Measurements from ENCODE around the gene NFYB. TPM values are rescaled to one million over a fixed set of nuclear protein-coding genes. Genes with fewer than 3 reads are reported as not detected.
"Not testable (repeated sequence)": the region's sequence is repeated elsewhere in the genome, so short reads cannot be mapped to it uniquely, and the experiment has no call there.

NFYB gene
- total RNA-seq, 2 experiments from 2014 or later: 23.6 to 24.5 TPM

- Mint-ChIP-seq H3K27me3 (no peaks in the 10 kb centered on the region), H3K4me3 (no peak overlapping the region), H3K9me3 (no peaks in the 10 kb centered on the region), H3K27ac (no peak overlapping the region), H3K4me1 (ENCODE audit: low read depth) (peaks cover 3% of the 10 kb centered on the region), H3K36me3 (no peaks in the 10 kb centered on the region)
- no peak for DNase-seq
- CTCF ChIA-PET: no interaction called here
- POLR2A ChIA-PET: no interaction called here
- intact Hi-C loops (cut with micrococcal nuclease): no loop called here
These were observed 34.5 kb upstream of the NFYB start for GRCh38 chr12:104172570-104172947.

GRCh38 chr12:104171785-104172569 is 34.0 kb upstream of the NFYB start:
- POLR2A ChIA-PET: no interaction called here
- no peak for DNase-seq
- Mint-ChIP-seq H3K27me3 (no peaks in the 10 kb centered on the region), H3K9me3 (no peaks in the 10 kb centered on the region), H3K4me3 (no peak overlapping the region), H3K36me3 (no peaks in the 10 kb centered on the region), H3K4me1 (ENCODE audit: low read depth) (no peaks in the 10 kb centered on the region), H3K27ac (no peak overlapping the region)
- CTCF ChIA-PET: no interaction called here
- intact Hi-C loops (cut with micrococcal nuclease): no loop called here

GRCh38 chr12:104168596-104168995 is 30.6 kb upstream of the NFYB start:
- POLR2A ChIA-PET: no interaction called here
- no peaks in the 10 kb centered on the region for H3K9me3 Mint-ChIP-seq
- H3K27ac Mint-ChIP-seq: no peak overlapping the region
- H3K27me3 Mint-ChIP-seq: no peaks in the 10 kb centered on the region
- CTCF ChIA-PET: no interaction called here
- intact Hi-C loops (cut with micrococcal nuclease): no loop called here
- H3K36me3 Mint-ChIP-seq: no peaks in the 10 kb centered on the region
- no peak for DNase-seq
- H3K4me1 Mint-ChIP-seq (ENCODE audit: low read depth): no peaks in the 10 kb centered on the region
- no peak overlapping the region for H3K4me3 Mint-ChIP-seq

- intact Hi-C loops (cut with micrococcal nuclease): no loop called here
- Mint-ChIP-seq H3K27ac (no peak overlapping the region), H3K4me1 (ENCODE audit: low read depth) (no peaks in the 10 kb centered on the region), H3K36me3 (no peaks in the 10 kb centered on the region), H3K4me3 (no peak overlapping the region), H3K27me3 (no peaks in the 10 kb centered on the region), H3K9me3 (no peaks in the 10 kb centered on the region)
- no peak for DNase-seq
- ChIA-PET CTCF (no interaction called here), POLR2A (no interaction called here)
These were observed 29.8 kb upstream of the NFYB start for GRCh38 chr12:104167519-104168458.

- Mint-ChIP-seq H3K36me3 (no peaks in the 10 kb centered on the region), H3K4me1 (ENCODE audit: low read depth) (no peaks in the 10 kb centered on the region), H3K27ac (no peak overlapping the region), H3K27me3 (no peaks in the 10 kb centered on the region), H3K9me3 (no peaks in the 10 kb centered on the region), H3K4me3 (no peak overlapping the region)
- intact Hi-C loops (cut with micrococcal nuclease): no loop called here
- ChIA-PET CTCF (no interaction called here), POLR2A (no interaction called here)
- DNase-seq: no peak
These were observed 28.5 kb upstream of the NFYB start for GRCh38 chr12:104166465-104166864.

- POLR2A ChIA-PET: no interaction called here
- no peaks in the 10 kb centered on the region for H3K4me1 Mint-ChIP-seq (ENCODE audit: low read depth)
- DNase-seq: no peak
- no peaks in the 10 kb centered on the region for H3K27me3 Mint-ChIP-seq
- no peak overlapping the region for H3K27ac Mint-ChIP-seq
- H3K9me3 Mint-ChIP-seq: no peaks in the 10 kb centered on the region
- H3K36me3 Mint-ChIP-seq: no peaks in the 10 kb centered on the region
- H3K4me3 Mint-ChIP-seq: no peak overlapping the region
- CTCF ChIA-PET: interaction anchor here (0.6 kb wide), 1 partner anchor 1214 kb away, joined by 3 read pairs; no protein-coding TSS in a partner anchor
- intact Hi-C loops (cut with micrococcal nuclease): no loop called here
These were observed 27.8 kb upstream of the NFYB start for GRCh38 chr12:104165801-104166200.

GRCh38 chr12:104164634-104165033 is 26.6 kb upstream of the NFYB start:
- intact Hi-C loops (cut with micrococcal nuclease): no loop called here
- no peak overlapping the region for H3K27ac Mint-ChIP-seq
- no peaks in the 10 kb centered on the region for H3K36me3 Mint-ChIP-seq
- no peaks in the 10 kb centered on the region for H3K9me3 Mint-ChIP-seq
- H3K4me3 Mint-ChIP-seq: no peak overlapping the region
- ChIA-PET CTCF (no interaction called here), POLR2A (no interaction called here)
- no peak for DNase-seq
- no peaks in the 10 kb centered on the region for H3K27me3 Mint-ChIP-seq
- no peaks in the 10 kb centered on the region for H3K4me1 Mint-ChIP-seq (ENCODE audit: low read depth)

- POLR2A ChIA-PET: no interaction called here
- Mint-ChIP-seq H3K4me1 (ENCODE audit: low read depth) (no peaks in the 10 kb centered on the region), H3K27me3 (no peaks in the 10 kb centered on the region), H3K9me3 (no peaks in the 10 kb centered on the region), H3K27ac (no peak overlapping the region), H3K4me3 (no peak overlapping the region), H3K36me3 (no peaks in the 10 kb centered on the region)
- intact Hi-C loops (cut with micrococcal nuclease): no loop called here
- CTCF ChIA-PET: no interaction called here
- no peak for DNase-seq
These were observed 25.6 kb upstream of the NFYB start for GRCh38 chr12:104163631-104164030.

- H3K27me3 Mint-ChIP-seq; H3K4me1 Mint-ChIP-seq (ENCODE audit: low read depth); H3K9me3 Mint-ChIP-seq; intact Hi-C loops (cut with micrococcal nuclease); H3K4me3 Mint-ChIP-seq; DNase-seq; H3K27ac Mint-ChIP-seq; CTCF ChIA-PET; POLR2A ChIA-PET; H3K36me3 Mint-ChIP-seq: not testable (repeated sequence)
These were observed 25.0 kb upstream of the NFYB start for GRCh38 chr12:104163028-104163427.

GRCh38 chr12:104155711-104156555 is 17.9 kb upstream of the NFYB start:
- Mint-ChIP-seq H3K4me3 (no peak overlapping the region), H3K27me3 (no peaks in the 10 kb centered on the region), H3K27ac (no peak overlapping the region), H3K9me3 (no peaks in the 10 kb centered on the region), H3K36me3 (no peaks in the 10 kb centered on the region), H3K4me1 (ENCODE audit: low read depth) (peaks cover 9% of the 10 kb centered on the region)
- CTCF ChIA-PET: no interaction called here
- no peak for DNase-seq
- POLR2A ChIA-PET: no interaction called here
- intact Hi-C loops (cut with micrococcal nuclease): no loop called here

GRCh38 chr12:104154806-104155205 is 16.8 kb upstream of the NFYB start:
- POLR2A ChIA-PET: no interaction called here

GRCh38 chr12:104154286-104154685 is 16.3 kb upstream of the NFYB start:
- H3K4me3 Mint-ChIP-seq: no peak overlapping the region
- intact Hi-C loops (cut with micrococcal nuclease): no loop called here
- peaks cover 9% of the 10 kb centered on the region for H3K4me1 Mint-ChIP-seq (ENCODE audit: low read depth)
- no peaks in the 10 kb centered on the region for H3K36me3 Mint-ChIP-seq
- no peaks in the 10 kb centered on the region for H3K27me3 Mint-ChIP-seq
- no peak overlapping the region for H3K27ac Mint-ChIP-seq
- CTCF ChIA-PET: no interaction called here
- POLR2A ChIA-PET: no interaction called here
- H3K9me3 Mint-ChIP-seq: no peaks in the 10 kb centered on the region
- DNase-seq: no peak

More at GRCh38 chr12:104154806-104155205, 16.8 kb upstream of the NFYB start:
- peaks cover 9% of the 10 kb centered on the region for H3K4me1 Mint-ChIP-seq (ENCODE audit: low read depth)
- no peak for DNase-seq
- no peaks in the 10 kb centered on the region for H3K27me3 Mint-ChIP-seq
- no peaks in the 10 kb centered on the region for H3K36me3 Mint-ChIP-seq
- H3K9me3 Mint-ChIP-seq: no peaks in the 10 kb centered on the region
- no peak overlapping the region for H3K27ac Mint-ChIP-seq
- intact Hi-C loops (cut with micrococcal nuclease): no loop called here
- H3K4me3 Mint-ChIP-seq: no peak overlapping the region
- CTCF ChIA-PET: no interaction called here

Measured in activated CD4-positive, alpha-beta memory T cell treated with anti-CD3 and anti-CD28 coated beads for 36 hours (primary cell).